Measurements from ENCODE around the gene PSMC1.

The PSMC1 gene

DNA sequence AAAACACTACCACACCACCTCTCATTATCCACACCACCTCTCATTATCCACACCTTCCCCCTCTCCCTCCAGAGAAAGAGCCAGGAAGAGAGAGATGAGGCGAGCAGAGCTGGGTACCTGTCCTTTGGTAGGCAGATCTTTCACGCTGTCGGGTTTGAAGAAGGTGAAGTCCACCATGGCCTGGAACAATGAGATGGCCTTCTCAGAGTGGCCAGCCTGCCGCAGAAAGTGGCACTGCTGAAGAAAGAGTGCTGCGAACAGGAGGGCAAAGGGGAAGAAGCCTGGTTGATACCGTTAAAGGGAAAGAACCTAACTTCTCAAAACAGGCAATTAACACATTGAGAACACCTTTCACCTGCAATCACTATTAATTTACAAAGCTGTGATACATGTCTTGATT, 44.8 kb downstream of the PSMC1 start:
- no peak for DNase-seq (ENCODE audit: extremely low read depth in 1 of 2, low read depth in 1 of 2)

DNA sequence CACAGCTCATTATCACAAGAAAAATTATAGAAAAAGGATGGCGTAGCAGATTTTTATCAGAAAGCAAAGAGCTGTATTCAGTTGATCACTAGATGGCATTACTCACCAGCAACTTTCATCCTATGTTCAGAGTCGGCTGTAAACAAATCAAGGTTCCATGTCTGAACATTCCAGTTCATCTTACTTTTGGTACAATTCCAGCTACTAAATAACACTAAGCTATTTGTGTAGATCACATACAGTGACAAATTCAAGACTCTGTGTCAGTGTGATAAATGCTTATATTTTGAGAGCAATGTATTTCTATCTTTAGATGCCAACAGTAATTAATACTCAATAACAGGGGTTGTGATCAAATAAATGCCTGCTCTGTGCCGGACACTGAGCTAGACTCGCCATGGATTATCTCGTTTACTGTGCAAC, 45.3 kb downstream of the PSMC1 start:
- no peak for DNase-seq (ENCODE audit: extremely low read depth in 1 of 2, low read depth in 1 of 2)

GRCh38 chr14:90302529-90303303, 46.4 kb downstream of the PSMC1 start:
- DNase-seq (ENCODE audit: extremely low read depth in 1 of 2, low read depth in 1 of 2), result no peak

DNA sequence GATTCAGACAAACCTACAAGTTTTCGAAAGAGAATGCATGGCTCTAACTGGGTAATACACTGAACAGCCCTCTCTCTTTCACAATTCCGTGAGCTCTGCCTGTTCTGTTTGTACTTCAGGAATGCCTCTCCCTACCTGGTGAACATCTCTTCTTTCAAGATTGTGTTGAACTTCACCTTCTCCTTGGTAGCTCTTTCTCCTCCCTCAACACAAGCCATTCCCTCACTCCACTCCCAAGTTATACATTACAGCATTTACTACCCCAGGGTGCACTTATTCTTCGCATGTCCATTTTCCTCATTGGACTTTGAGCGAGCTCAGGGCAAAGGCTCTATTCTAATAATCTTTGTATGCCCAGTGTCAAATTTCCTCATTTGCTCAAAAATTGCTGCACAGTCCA, 47.1 kb downstream of the PSMC1 start:
- no peak for DNase-seq (ENCODE audit: extremely low read depth in 1 of 2, low read depth in 1 of 2)

- no peak for DNase-seq (ENCODE audit: extremely low read depth in 1 of 2, low read depth in 1 of 2)
These were observed 48.1 kb downstream of the PSMC1 start for GRCh38 chr14:90304502-90304901.

DNA sequence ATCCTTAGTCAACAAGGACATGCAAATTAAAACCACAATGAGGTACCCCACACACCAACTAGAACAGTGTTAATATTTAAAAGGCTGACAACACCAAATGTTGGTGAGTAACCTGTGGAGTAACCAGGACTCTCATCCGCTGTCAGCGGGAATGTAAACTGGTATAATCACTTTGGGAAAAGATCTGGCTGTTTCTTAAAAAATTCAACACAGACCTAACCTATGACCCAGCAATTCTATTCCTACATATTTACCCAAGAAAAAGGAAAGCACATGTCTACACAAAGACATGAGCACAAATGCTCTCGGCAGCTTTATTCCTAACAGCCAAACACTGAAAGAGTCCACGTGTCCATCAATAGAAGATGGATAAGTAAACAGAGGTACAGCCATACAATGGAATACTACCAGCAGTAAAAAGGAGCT, 48.8 kb downstream of the PSMC1 start:
- no peak for DNase-seq (ENCODE audit: extremely low read depth in 1 of 2, low read depth in 1 of 2)

DNA sequence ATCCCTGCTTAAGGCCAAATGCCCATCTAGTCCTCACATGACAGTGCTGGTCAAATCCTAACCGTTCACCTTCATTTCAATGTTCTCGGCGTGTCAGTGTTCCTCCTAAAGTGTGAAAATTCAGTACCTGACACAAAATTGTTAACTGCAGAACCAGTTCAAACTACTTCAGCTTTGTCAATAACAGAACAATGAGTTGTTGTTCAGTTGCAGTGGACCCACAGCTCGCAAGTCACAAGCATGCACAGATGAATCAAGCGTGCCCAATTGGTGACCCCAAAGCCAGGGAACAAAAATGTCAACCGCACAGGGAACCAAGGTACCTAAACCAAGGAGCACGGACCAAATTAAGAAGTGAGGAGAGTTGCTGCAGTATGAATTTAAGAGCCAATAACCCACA, 52.2 kb downstream of the PSMC1 start:
- DNase-seq (ENCODE audit: extremely low read depth in 1 of 2, low read depth in 1 of 2), result no peak

DNA sequence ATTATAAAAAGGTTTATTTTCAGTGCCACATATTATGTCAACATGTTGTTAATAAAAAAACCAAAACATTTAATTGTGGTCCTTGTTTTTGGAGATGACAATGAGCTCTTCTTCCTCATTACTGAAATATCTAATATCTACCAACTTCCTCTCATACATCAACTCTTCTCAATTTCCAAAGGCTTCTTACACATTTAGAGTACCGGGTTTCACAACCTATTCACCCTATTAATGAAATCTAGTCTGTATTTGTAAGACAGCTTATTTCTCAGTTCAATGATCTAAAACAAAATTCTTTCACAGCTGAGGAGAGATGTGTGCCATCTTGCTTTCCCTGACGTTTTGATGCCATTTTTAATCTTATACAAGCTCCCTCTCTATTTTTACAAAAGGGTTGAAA, 60.9 kb downstream of the PSMC1 start:
- no peak for DNase-seq (ENCODE audit: extremely low read depth in 1 of 2, low read depth in 1 of 2)

- no peak for DNase-seq (ENCODE audit: extremely low read depth in 1 of 2, low read depth in 1 of 2)
These were observed 61.7 kb downstream of the PSMC1 start for GRCh38 chr14:90318016-90318415.

GRCh38 chr14:90319173-90319572, 62.8 kb downstream of the PSMC1 start:
- no peak for DNase-seq (ENCODE audit: extremely low read depth in 1 of 2, low read depth in 1 of 2)

- no peak for DNase-seq (ENCODE audit: extremely low read depth in 1 of 2, low read depth in 1 of 2)
These were observed 63.5 kb downstream of the PSMC1 start for GRCh38 chr14:90319634-90320541.

DNA sequence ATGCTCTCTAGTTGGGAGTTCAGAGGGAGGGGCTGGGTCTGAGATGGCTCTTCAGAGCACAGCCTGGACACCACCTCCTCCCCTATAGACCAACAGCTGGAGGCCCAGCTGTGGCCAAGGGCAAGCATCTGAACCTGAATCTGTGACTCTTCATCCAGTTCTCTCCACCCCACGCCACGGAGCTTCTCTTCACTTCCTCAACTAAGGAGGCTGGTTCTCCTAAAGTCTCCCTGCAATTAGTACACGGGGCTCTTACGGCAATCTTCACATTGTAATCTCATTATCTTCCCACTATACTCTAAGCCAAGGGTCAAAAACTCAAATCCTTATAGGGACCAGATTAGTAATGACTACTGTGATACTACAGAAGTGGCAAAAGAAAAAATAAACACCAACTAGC, 65.5 kb downstream of the PSMC1 start:
- no peak for DNase-seq (ENCODE audit: extremely low read depth in 1 of 2, low read depth in 1 of 2)
